CD4-positive, alpha-beta T cell (primary cell): Measurements from ENCODE around the gene RREB1. TPM values are rescaled to one million over a fixed set of nuclear protein-coding genes. Genes with fewer than 3 reads are reported as not detected.

Source experiments
- ATAC-seq: fragments of 200-7000 bp; cut with Tn5 transposase; one replicate; pipeline ENCODE4 v1.10.0; 2022; ENCODE audit warnings: mild to moderate bottlenecking; ENCODE audit not compliant: poor library complexity
- CTCF ChIA-PET: fragments of 350-600 bp; sonication (Branson Sonifier 250); formaldehyde crosslinking; loops from one replicate; lab custom pipeline; 2021; ENCODE audit warnings: antibody characterized with exemption, inconsistent platforms; lab: Charles Lee
- POLR2A ChIA-PET: fragments of 350-600 bp; sonication (Branson Sonifier 250); formaldehyde crosslinking; loops from one replicate; lab custom pipeline; 2021; ENCODE audit warnings: antibody characterized with exemption, inconsistent platforms; lab: Charles Lee
- DNase-seq, 14 experiments: peaks; one replicate each; pipeline ENCODE4 v3.0.0-alpha.2; 2013 to 2020; ENCODE audit warnings: mixed read lengths in 2 of 14
- H3K27ac ChIP-seq, 2 donors: one replicate each; pipeline versions ENCODE4 v1.5.1 to v1.7.0; 2013; ENCODE audit warnings: low read length in 2 of 2, low read depth in 1 of 2, mild to moderate bottlenecking in 1 of 2
- H3K27me3 ChIP-seq, 2 experiments: 1 replicate in 1 of 2; 2 replicates in 1 of 2; pipeline versions ENCODE4 v1.6.1 to v1.7.0; 2013; ENCODE audit warnings: low read length in 2 of 2, control low read depth in 1 of 2, mild to moderate bottlenecking in 1 of 2, moderate library complexity in 1 of 2; ENCODE audit not compliant: insufficient read depth in 2 of 2, control insufficient read depth in 1 of 2
- H3K36me3 ChIP-seq: one replicate; pipeline ENCODE4 v1.6.1; 2013; ENCODE audit warnings: low read length, control low read depth; ENCODE audit not compliant: insufficient read depth
- H3K4me1 ChIP-seq: one replicate; pipeline ENCODE4 v1.6.1; 2013; ENCODE audit warnings: low read length, control low read depth; ENCODE audit not compliant: insufficient read depth
- H3K4me3 ChIP-seq: one replicate; pipeline ENCODE4 v1.5.1; 2013; ENCODE audit warnings: mild to moderate bottlenecking, low read length, moderate library complexity
- H3K9me3 ChIP-seq, 2 experiments: 1 replicate in 1 of 2; 2 replicates in 1 of 2; pipeline versions ENCODE4 v1.6.1 to v1.7.0; 2013; ENCODE audit warnings: low read length in 2 of 2, mild to moderate bottlenecking in 2 of 2, control low read depth in 1 of 2, moderate library complexity in 1 of 2; ENCODE audit not compliant: control insufficient read depth in 1 of 2, insufficient read depth in 1 of 2
- H3K27ac Mint-ChIP-seq: one replicate; pipeline ENCODE4 v1.8.0; 2020; ENCODE audit warnings: mixed read lengths
- H3K27me3 Mint-ChIP-seq: one replicate; pipeline ENCODE4 v1.8.0; 2021; ENCODE audit warnings: mixed read lengths
- H3K36me3 Mint-ChIP-seq: one replicate; pipeline ENCODE4 v1.8.0; 2021; ENCODE audit warnings: low read depth, mixed read lengths
- H3K4me1 Mint-ChIP-seq: one replicate; pipeline ENCODE4 v1.8.0; 2021; ENCODE audit warnings: low read depth, mixed read lengths
- H3K4me3 Mint-ChIP-seq: one replicate; pipeline ENCODE4 v1.8.0; 2020; ENCODE audit warnings: mild to moderate bottlenecking, mixed read lengths
- H3K9me3 Mint-ChIP-seq: one replicate; pipeline ENCODE4 v1.8.0; 2020; ENCODE audit warnings: mixed read lengths
- intact Hi-C, 2 experiments: fragments of 100-400 bp; cut with DNase I in 1 of 2; cut with micrococcal nuclease in 1 of 2; formaldehyde crosslinking; loops; one replicate each; pipeline versions ENCODE4 v1.15.1 to v1.9.0; 2023 to 2025; cut with DNase I, micrococcal nuclease
- total RNA-seq, 174 experiments: library from RNA in 2 of 174; stranded (reverse) in 2 of 174; gene quantifications; one replicate each; pipeline ENCODE4 v1.2.3 and lab custom pipeline; 2021 to 2026
- TF ChIP-seq, protein P1 (sequence below): fragments of 200-600 bp; IDR thresholded peaks from one replicate; pipeline ENCODE4 v1.8.0; 2022; ENCODE audit warnings: antibody characterized with exemption, mild to moderate bottlenecking

Gene RREB1
- total RNA-seq, 2 experiments from 2014 or later: 56.5 to 60.0 TPM

DNA sequence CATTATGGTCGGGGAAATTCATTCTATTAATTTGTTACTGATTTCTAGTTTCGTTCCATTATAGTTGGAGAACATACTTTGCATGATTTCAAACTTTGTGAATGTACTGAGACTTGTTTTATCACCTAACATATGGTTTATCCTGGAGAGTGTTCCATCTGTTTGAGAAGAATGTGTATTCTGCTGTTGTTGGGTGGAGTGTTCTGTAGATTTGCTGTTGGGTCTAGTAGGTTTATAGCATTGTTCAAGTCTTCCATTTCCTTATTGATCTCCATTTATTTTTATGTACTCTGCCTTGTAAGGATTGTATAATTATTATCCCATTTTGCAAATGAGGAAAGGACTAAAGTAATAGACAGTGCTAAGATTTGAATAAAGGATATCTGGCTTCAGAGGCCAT, 85.4 kb downstream of the RREB1 start:
- CTCF ChIA-PET: no interaction called here
- no peak overlapping the region for H3K27ac ChIP-seq
- TF ChIP-seq, protein P1, sequence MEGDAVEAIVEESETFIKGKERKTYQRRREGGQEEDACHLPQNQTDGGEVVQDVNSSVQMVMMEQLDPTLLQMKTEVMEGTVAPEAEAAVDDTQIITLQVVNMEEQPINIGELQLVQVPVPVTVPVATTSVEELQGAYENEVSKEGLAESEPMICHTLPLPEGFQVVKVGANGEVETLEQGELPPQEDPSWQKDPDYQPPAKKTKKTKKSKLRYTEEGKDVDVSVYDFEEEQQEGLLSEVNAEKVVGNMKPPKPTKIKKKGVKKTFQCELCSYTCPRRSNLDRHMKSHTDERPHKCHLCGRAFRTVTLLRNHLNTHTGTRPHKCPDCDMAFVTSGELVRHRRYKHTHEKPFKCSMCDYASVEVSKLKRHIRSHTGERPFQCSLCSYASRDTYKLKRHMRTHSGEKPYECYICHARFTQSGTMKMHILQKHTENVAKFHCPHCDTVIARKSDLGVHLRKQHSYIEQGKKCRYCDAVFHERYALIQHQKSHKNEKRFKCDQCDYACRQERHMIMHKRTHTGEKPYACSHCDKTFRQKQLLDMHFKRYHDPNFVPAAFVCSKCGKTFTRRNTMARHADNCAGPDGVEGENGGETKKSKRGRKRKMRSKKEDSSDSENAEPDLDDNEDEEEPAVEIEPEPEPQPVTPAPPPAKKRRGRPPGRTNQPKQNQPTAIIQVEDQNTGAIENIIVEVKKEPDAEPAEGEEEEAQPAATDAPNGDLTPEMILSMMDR: no peak
- intact Hi-C loops: no loop called here
- H3K9me3 ChIP-seq: no peaks in the 10 kb centered on the region
- Mint-ChIP-seq H3K9me3 (no peaks in the 10 kb centered on the region), H3K27me3 (no peaks in the 10 kb centered on the region), H3K36me3 (peaks cover 84% of the 10 kb centered on the region), H3K4me3 (no peak overlapping the region), H3K27ac (no peak overlapping the region), H3K4me1 (peaks cover 34% of the 10 kb centered on the region)
- no peaks in the 10 kb centered on the region for H3K27me3 ChIP-seq
- peaks cover 50% of the 10 kb centered on the region for H3K36me3 ChIP-seq
- peaks cover 11% of the 10 kb centered on the region for H3K4me1 ChIP-seq
- no peak for DNase-seq
- no peak for ATAC-seq
- no peak overlapping the region for H3K4me3 ChIP-seq
- POLR2A ChIA-PET: no interaction called here

DNA sequence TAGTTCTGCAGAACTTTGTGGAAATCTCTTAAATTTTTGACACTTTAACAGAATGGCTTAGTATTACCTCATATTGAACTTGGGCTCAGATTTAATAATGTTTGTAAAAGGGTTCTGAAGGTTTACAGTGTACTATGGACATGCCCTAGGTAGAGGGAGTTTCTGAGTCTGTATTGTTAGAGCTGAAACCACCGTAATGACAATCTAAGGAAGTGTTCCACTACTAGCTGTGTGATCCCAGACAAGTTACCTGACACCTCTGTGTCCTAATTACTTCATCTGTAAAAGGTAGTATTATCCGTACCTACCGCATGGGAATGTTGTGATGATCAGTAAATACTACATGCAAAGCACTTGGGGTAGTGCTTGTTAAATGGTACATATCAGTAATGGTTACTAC, 86.9 kb downstream of the RREB1 start:
- intact Hi-C loops: loop anchor here (5.0 kb wide), 4 partner anchors 37 to 87 kb away; partner anchors contain the start of gene RREB1 (in 1 of the 2)
- H3K36me3 Mint-ChIP-seq: peaks cover 76% of the 10 kb centered on the region
- H3K4me3 Mint-ChIP-seq: peak overlapping the region; percentile 27
- DNase-seq: no peak
- Histone ChIP-seq H3K27me3 (no peaks in the 10 kb centered on the region), H3K9me3 (no peaks in the 10 kb centered on the region), H3K4me1 (peaks cover 8% of the 10 kb centered on the region), H3K27ac (no peak overlapping the region), H3K4me3 (no peak overlapping the region), H3K36me3 (peaks cover 41% of the 10 kb centered on the region)
- H3K9me3 Mint-ChIP-seq: no peaks in the 10 kb centered on the region
- no peaks in the 10 kb centered on the region for H3K27me3 Mint-ChIP-seq
- CTCF ChIA-PET: no interaction called here
- ATAC-seq: no peak
- peaks cover 49% of the 10 kb centered on the region for H3K4me1 Mint-ChIP-seq
- TF ChIP-seq, protein P1: no peak
- H3K27ac Mint-ChIP-seq: peak overlapping the region; percentile 91
- POLR2A ChIA-PET: no interaction called here

DNA sequence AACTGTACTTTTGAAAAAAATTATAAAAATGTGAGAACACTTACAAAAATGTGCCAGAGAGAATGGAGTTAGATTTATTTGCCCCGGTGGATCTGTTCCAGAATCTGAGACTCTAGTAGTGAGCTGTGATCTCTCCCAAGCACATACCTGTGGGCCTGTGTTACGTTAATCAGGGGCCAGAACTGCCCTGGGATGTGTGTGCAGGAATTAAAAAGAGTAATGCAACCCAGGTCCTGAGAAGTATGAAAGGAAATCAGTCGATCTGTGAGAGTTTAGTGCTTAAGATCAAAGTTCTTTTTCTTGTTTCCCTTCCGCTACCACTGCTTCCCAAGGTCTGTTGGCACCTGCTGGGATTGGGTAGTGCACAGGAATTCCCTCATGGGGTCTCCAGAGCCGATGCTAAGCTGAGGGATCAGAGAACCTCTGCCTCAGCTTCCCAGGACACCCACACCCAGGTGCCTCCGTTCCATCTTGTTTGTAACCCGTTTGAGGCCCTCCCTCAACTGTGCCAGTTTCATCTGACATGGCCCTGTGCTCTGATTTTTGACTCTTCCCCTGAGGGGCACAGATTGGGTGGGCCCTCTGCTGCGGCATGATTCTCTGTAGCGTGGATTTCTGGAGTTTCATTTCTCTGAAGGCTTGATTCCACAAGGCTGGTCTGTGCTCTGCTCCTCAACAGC, 87.7 kb downstream of the RREB1 start:
- Mint-ChIP-seq H3K27me3 (no peaks in the 10 kb centered on the region), H3K36me3 (peaks cover 68% of the 10 kb centered on the region), H3K4me3 (peak overlapping the region; percentile 84), H3K9me3 (no peaks in the 10 kb centered on the region), H3K4me1 (peaks cover 50% of the 10 kb centered on the region), H3K27ac (peak overlapping the region; percentile 91)
- DNase-seq (no peak), ATAC-seq (no peak)
- intact Hi-C loops: loop anchor here (5.0 kb wide), 4 partner anchors 38 to 88 kb away; partner anchors contain the start of gene RREB1 (in 1 of the 2)
- H3K9me3 ChIP-seq: no peaks in the 10 kb centered on the region
- no peaks in the 10 kb centered on the region for H3K27me3 ChIP-seq
- CTCF ChIA-PET: no interaction called here
- POLR2A ChIA-PET: interaction anchor here (1.2 kb wide), 2 partner anchors 66 to 109 kb away, joined by 4 to 9 read pairs; no protein-coding TSS in a partner anchor
- H3K4me1 ChIP-seq: peaks cover 8% of the 10 kb centered on the region
- peaks cover 33% of the 10 kb centered on the region for H3K36me3 ChIP-seq
- TF ChIP-seq, protein P1: no peak
- H3K27ac ChIP-seq: no peak overlapping the region
- H3K4me3 ChIP-seq: no peak overlapping the region
